Measurements from ENCODE around the gene ROS1. TPM values are rescaled to one million over a fixed set of nuclear protein-coding genes. Genes with fewer than 3 reads are reported as not detected.
"Not testable (repeated sequence)": the region's sequence is repeated elsewhere in the genome, so short reads cannot be mapped to it uniquely, and the experiment has no call there.

ROS1 gene
- total RNA-seq, 1 donor from 2014 or later = under 0.01 TPM

DNA sequence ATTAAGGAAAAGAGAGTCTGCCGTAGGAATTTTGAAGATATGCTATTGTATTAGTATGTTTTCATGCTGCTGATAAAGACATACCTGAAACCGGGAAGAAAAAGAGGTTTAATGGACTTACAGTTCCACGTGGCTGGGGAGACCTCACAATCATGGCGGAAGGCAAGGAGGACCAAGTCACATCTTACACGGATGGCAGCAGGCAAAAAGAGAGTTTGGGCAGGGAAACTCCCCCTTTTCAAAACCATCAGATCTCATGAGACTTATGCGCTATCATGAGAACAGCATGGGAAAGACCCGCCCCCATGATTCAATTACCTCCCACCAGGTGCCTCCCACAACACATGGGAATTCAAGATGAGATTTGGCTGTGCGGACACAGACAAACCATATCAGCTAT lies 16.6 kb upstream of the ROS1 start:
- not testable (repeated sequence) for H3K4me1 ChIP-seq (ENCODE audit: control insufficient read depth in 3 of 3, insufficient read depth in 3 of 3, low read length in 3 of 3); H3K9ac ChIP-seq (ENCODE audit: low read depth in 1 of 3, low read length in 3 of 3)

DNA sequence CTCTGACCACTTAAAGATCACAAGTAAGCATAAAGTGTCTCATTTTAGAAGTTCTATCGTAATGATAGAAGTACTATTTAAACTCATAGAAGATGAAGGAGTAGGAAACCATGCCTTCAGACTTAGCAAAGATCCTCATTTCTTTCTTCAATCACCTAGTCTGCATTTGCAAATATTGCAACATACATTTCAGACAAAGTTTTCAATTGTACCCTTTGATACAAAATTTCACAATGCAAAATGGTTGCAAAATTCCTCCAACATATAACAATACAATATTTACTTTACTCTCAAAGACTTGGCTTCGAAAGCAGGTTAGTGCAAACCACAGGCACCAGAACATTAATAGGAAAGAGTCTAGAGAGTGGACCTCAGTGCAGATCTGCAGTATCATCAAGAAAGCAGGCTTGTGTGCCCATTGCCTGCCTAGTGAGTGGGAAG lies 16.1 kb upstream of the ROS1 start:
- no peak overlapping the region for H3K4me3 ChIP-seq (ENCODE audit: low read length in 3 of 3)
- H3K9me3 ChIP-seq (ENCODE audit: control insufficient read depth in 3 of 3, low read length in 3 of 3) = peaks cover 0 to 1% (median 0%) of the 10 kb centered on the region in 3 donors
- H3K36me3 ChIP-seq (ENCODE audit: control insufficient read depth in 3 of 3, insufficient read depth in 3 of 3, low read length in 3 of 3) = no peaks in the 10 kb centered on the region
- H3K27me3 ChIP-seq (ENCODE audit: control insufficient read depth in 3 of 3, insufficient read depth in 3 of 3, low read length in 3 of 3) = no peaks in the 10 kb centered on the region
- no peak overlapping the region for H3K27ac ChIP-seq (ENCODE audit: low read depth, low read length)
- H3K4me1 ChIP-seq (ENCODE audit: control insufficient read depth in 3 of 3, insufficient read depth in 3 of 3, low read length in 3 of 3) = no peaks in the 10 kb centered on the region
- H3K9ac ChIP-seq (ENCODE audit: low read depth in 1 of 3, low read length in 3 of 3) = no peak overlapping the region

More for the DNA sequence above, 16.6 kb upstream of the ROS1 start:
- not testable (repeated sequence) for H3K4me3 ChIP-seq (ENCODE audit: low read length in 3 of 3); H3K27ac ChIP-seq (ENCODE audit: low read depth, low read length); H3K27me3 ChIP-seq (ENCODE audit: control insufficient read depth in 3 of 3, insufficient read depth in 3 of 3, low read length in 3 of 3); H3K9me3 ChIP-seq (ENCODE audit: control insufficient read depth in 3 of 3, low read length in 3 of 3); H3K36me3 ChIP-seq (ENCODE audit: control insufficient read depth in 3 of 3, insufficient read depth in 3 of 3, low read length in 3 of 3)

GRCh38 chr6:117440706-117441525 lies 15.2 kb upstream of the ROS1 start:
- Histone ChIP-seq H3K36me3 (ENCODE audit: control insufficient read depth in 3 of 3, insufficient read depth in 3 of 3, low read length in 3 of 3) (no peaks in the 10 kb centered on the region), H3K4me1 (ENCODE audit: control insufficient read depth in 3 of 3, insufficient read depth in 3 of 3, low read length in 3 of 3) (no peaks in the 10 kb centered on the region), H3K27ac (ENCODE audit: low read depth, low read length) (no peak overlapping the region), H3K9me3 (ENCODE audit: control insufficient read depth in 3 of 3, low read length in 3 of 3) (peaks cover 0 to 1% (median 0%) of the 10 kb centered on the region in 3 donors), H3K27me3 (ENCODE audit: control insufficient read depth in 3 of 3, insufficient read depth in 3 of 3, low read length in 3 of 3) (no peaks in the 10 kb centered on the region), H3K4me3 (ENCODE audit: low read length in 3 of 3) (no peak overlapping the region), H3K9ac (ENCODE audit: low read depth in 1 of 3, low read length in 3 of 3) (no peak overlapping the region)

DNA sequence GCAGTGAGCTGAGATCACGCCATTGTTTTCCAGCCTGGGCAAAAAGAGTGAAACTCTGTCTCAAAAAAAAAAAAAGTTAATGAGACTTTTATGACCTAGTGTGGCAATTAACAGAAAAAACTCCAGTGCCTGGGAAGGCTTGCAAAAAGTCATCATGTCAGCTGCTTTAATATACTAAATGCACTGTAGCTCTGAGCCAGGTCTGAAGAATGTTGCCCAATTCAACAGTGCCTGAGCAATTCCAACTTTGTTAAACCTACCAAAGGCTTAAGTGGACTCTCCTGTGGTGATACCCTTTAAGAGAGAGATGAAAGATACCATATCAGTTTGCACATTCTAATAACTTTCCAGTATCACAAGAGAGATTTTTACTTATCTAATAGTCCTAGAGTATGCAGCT lies 6.5 kb upstream of the ROS1 start:
- Histone ChIP-seq H3K36me3 (ENCODE audit: control insufficient read depth in 3 of 3, insufficient read depth in 3 of 3, low read length in 3 of 3) (no peaks in the 10 kb centered on the region), H3K27me3 (ENCODE audit: control insufficient read depth in 3 of 3, insufficient read depth in 3 of 3, low read length in 3 of 3) (no peaks in the 10 kb centered on the region), H3K27ac (ENCODE audit: low read depth, low read length) (no peak overlapping the region), H3K9ac (ENCODE audit: low read depth in 1 of 3, low read length in 3 of 3) (no peak overlapping the region), H3K9me3 (ENCODE audit: control insufficient read depth in 3 of 3, low read length in 3 of 3) (no peaks in the 10 kb centered on the region), H3K4me3 (ENCODE audit: low read length in 3 of 3) (no peak overlapping the region), H3K4me1 (ENCODE audit: control insufficient read depth in 3 of 3, insufficient read depth in 3 of 3, low read length in 3 of 3) (no peaks in the 10 kb centered on the region)

- Histone ChIP-seq H3K4me1 (ENCODE audit: control insufficient read depth in 3 of 3, insufficient read depth in 3 of 3, low read length in 3 of 3) (no peaks in the 10 kb centered on the region), H3K9me3 (ENCODE audit: control insufficient read depth in 3 of 3, low read length in 3 of 3) (no peaks in the 10 kb centered on the region), H3K36me3 (ENCODE audit: control insufficient read depth in 3 of 3, insufficient read depth in 3 of 3, low read length in 3 of 3) (no peaks in the 10 kb centered on the region), H3K27ac (ENCODE audit: low read depth, low read length) (no peak overlapping the region), H3K27me3 (ENCODE audit: control insufficient read depth in 3 of 3, insufficient read depth in 3 of 3, low read length in 3 of 3) (no peaks in the 10 kb centered on the region), H3K9ac (ENCODE audit: low read depth in 1 of 3, low read length in 3 of 3) (no peak overlapping the region), H3K4me3 (ENCODE audit: low read length in 3 of 3) (no peak overlapping the region)
Observed at GRCh38 chr6:117423754-117424153, 2.0 kb downstream of the ROS1 start.

- Histone ChIP-seq H3K4me3 (ENCODE audit: low read length in 3 of 3) (no peak overlapping the region), H3K9me3 (ENCODE audit: control insufficient read depth in 3 of 3, low read length in 3 of 3) (no peaks in the 10 kb centered on the region), H3K27ac (ENCODE audit: low read depth, low read length) (no peak overlapping the region), H3K4me1 (ENCODE audit: control insufficient read depth in 3 of 3, insufficient read depth in 3 of 3, low read length in 3 of 3) (no peaks in the 10 kb centered on the region), H3K9ac (ENCODE audit: low read depth in 1 of 3, low read length in 3 of 3) (no peak overlapping the region), H3K27me3 (ENCODE audit: control insufficient read depth in 3 of 3, insufficient read depth in 3 of 3, low read length in 3 of 3) (no peaks in the 10 kb centered on the region), H3K36me3 (ENCODE audit: control insufficient read depth in 3 of 3, insufficient read depth in 3 of 3, low read length in 3 of 3) (no peaks in the 10 kb centered on the region)
Observed at GRCh38 chr6:117418320-117418719, 7.4 kb downstream of the ROS1 start.

DNA sequence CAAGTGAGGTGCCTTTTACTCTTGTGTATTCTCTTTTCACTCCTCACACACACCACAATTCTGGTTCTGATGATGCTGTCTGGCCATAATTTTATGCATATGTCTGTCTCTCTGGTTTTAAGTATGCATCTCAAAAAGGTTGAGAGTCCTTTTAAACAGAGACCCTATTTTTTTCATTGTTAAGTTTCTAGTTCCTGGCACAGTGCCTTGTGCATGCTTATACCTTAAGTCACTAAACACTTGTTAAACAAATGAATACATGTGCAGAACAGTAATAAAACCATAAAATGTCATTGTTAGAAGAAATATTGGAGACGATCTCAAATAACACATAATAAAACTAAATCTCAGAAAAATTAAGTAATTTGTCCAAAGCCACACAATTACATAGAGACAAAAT lies 7.9 kb downstream of the ROS1 start:
- Histone ChIP-seq H3K4me1 (ENCODE audit: control insufficient read depth in 3 of 3, insufficient read depth in 3 of 3, low read length in 3 of 3) (no peaks in the 10 kb centered on the region), H3K27me3 (ENCODE audit: control insufficient read depth in 3 of 3, insufficient read depth in 3 of 3, low read length in 3 of 3) (no peaks in the 10 kb centered on the region), H3K9ac (ENCODE audit: low read depth in 1 of 3, low read length in 3 of 3) (no peak overlapping the region), H3K9me3 (ENCODE audit: control insufficient read depth in 3 of 3, low read length in 3 of 3) (no peaks in the 10 kb centered on the region), H3K36me3 (ENCODE audit: control insufficient read depth in 3 of 3, insufficient read depth in 3 of 3, low read length in 3 of 3) (no peaks in the 10 kb centered on the region), H3K27ac (ENCODE audit: low read depth, low read length) (no peak overlapping the region), H3K4me3 (ENCODE audit: low read length in 3 of 3) (no peak overlapping the region)

GRCh38 chr6:117414770-117415169 lies 11.0 kb downstream of the ROS1 start:
- Histone ChIP-seq H3K9ac (ENCODE audit: low read depth in 1 of 3, low read length in 3 of 3) (no peak overlapping the region), H3K27me3 (ENCODE audit: control insufficient read depth in 3 of 3, insufficient read depth in 3 of 3, low read length in 3 of 3) (no peaks in the 10 kb centered on the region), H3K36me3 (ENCODE audit: control insufficient read depth in 3 of 3, insufficient read depth in 3 of 3, low read length in 3 of 3) (no peaks in the 10 kb centered on the region), H3K9me3 (ENCODE audit: control insufficient read depth in 3 of 3, low read length in 3 of 3) (no peaks in the 10 kb centered on the region), H3K4me1 (ENCODE audit: control insufficient read depth in 3 of 3, insufficient read depth in 3 of 3, low read length in 3 of 3) (no peaks in the 10 kb centered on the region), H3K27ac (ENCODE audit: low read depth, low read length) (no peak overlapping the region), H3K4me3 (ENCODE audit: low read length in 3 of 3) (no peak overlapping the region)

GRCh38 chr6:117411474-117411873 lies 14.3 kb downstream of the ROS1 start:
- H3K27ac ChIP-seq (ENCODE audit: low read depth, low read length) = no peak overlapping the region
- H3K36me3 ChIP-seq (ENCODE audit: control insufficient read depth in 3 of 3, insufficient read depth in 3 of 3, low read length in 3 of 3) = no peaks in the 10 kb centered on the region

DNA sequence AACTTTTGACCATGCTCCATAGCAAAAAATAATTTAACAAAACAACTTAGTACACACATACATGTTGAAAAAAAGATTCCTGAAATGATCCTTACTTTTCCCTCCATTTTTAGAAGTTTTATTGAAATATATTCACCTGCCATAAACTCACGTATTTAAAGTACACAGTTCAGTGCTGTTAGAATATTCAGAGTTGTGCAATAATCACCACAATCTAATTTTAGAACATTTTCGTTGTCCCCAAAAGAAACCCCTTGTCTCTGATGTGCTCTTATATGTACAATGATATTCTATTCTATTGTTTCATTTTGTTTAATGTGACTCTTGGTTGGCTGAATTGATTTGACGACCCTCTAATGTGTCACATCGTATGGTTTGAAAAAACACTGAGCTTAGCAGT lies 15.9 kb downstream of the ROS1 start:
- no peak overlapping the region for H3K27ac ChIP-seq (ENCODE audit: low read depth, low read length)
- H3K4me1 ChIP-seq (ENCODE audit: control insufficient read depth in 3 of 3, insufficient read depth in 3 of 3, low read length in 3 of 3) = no peaks in the 10 kb centered on the region
- H3K4me3 ChIP-seq (ENCODE audit: low read length in 3 of 3) = no peak overlapping the region
- H3K36me3 ChIP-seq (ENCODE audit: control insufficient read depth in 3 of 3, insufficient read depth in 3 of 3, low read length in 3 of 3) = no peaks in the 10 kb centered on the region
- H3K9ac ChIP-seq (ENCODE audit: low read depth in 1 of 3, low read length in 3 of 3) = no peak overlapping the region
- H3K9me3 ChIP-seq (ENCODE audit: control insufficient read depth in 3 of 3, low read length in 3 of 3) = no peaks in the 10 kb centered on the region
- H3K27me3 ChIP-seq (ENCODE audit: control insufficient read depth in 3 of 3, insufficient read depth in 3 of 3, low read length in 3 of 3) = no peaks in the 10 kb centered on the region

More at GRCh38 chr6:117411474-117411873, 14.3 kb downstream of the ROS1 start:
- Histone ChIP-seq H3K4me1 (ENCODE audit: control insufficient read depth in 3 of 3, insufficient read depth in 3 of 3, low read length in 3 of 3) (no peaks in the 10 kb centered on the region), H3K9me3 (ENCODE audit: control insufficient read depth in 3 of 3, low read length in 3 of 3) (no peaks in the 10 kb centered on the region), H3K9ac (ENCODE audit: low read depth in 1 of 3, low read length in 3 of 3) (no peak overlapping the region), H3K4me3 (ENCODE audit: low read length in 3 of 3) (no peak overlapping the region), H3K27me3 (ENCODE audit: control insufficient read depth in 3 of 3, insufficient read depth in 3 of 3, low read length in 3 of 3) (no peaks in the 10 kb centered on the region)

All from skeletal muscle tissue (tissue), 4 donors.